ENCODE measurements around the gene NPLOC4.

DNA sequence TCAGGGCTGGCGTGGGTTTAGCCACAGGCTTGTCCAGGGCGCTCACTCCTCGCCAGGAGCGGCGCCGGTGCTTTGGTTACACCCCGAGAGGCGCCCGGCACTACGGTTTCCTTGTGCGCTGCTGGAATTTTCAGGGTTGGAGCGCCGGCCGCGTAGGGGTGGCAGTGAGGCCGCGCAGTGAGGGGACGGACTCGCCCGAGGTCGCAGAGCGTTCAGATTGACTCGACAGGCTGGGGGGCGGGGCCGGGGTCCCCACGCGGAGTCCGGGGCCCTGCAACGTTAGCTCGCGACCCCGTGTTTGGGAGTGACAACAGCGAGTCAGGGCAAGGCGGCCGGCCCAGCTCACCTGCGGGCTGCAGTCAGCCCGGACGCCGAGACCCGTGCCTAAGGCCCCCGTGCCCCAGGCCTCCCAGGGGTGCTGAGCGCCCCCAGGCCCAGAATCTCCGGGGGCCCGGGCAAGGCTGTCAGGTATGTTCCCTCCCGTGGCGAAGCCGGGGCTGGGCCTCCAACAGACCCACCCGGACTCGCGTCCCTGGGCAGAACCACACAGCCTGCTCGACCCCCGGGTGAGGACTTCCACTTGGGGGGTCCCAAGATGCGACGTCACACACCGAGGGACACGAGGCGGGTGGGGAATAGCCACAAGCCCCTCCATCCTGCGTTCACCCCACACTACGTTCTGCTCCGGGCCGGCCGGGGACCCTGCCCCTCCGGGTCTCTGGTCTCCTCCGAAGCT lies 123.0 kb downstream of the NPLOC4 start:
- no peak for TF ChIP-seq CTCF (IDR thresholded peaks at IDR 0.05)
- TF ChIP-seq POLR2A (IDR thresholded peaks at IDR 0.05): no peak
- no peak for TF ChIP-seq EP300 (IDR thresholded peaks at IDR 0.05)
